H1 (cell line): ENCODE measurements around the gene LARP6. TPM values are rescaled to one million over a fixed set of nuclear protein-coding genes. Genes with fewer than 3 reads are reported as not detected.

Experiments
- ASH2L ChIP-seq: fragments of 200-600, 300-600 bp; sonication (generic); IDR thresholded peaks from one replicate; pipeline ENCODE4 v1.7.1; 2017; ENCODE audit warnings: low read length
- CBX5 ChIP-seq: fragments of 300-800, 300-1000 bp; sonication (generic); IDR thresholded peaks from 2 replicates; pipeline ENCODE4 v1.7.1; 2016; ENCODE audit warnings: antibody characterized with exemption, low read length, low read depth
- CHD1 ChIP-seq: IDR thresholded peaks from 2 replicates; pipeline ENCODE4 v1.6.1; 2012; ENCODE audit warnings: low read depth, low read length, improper control_type of control experiment
- HDAC2 ChIP-seq, 2 experiments: fragments of 300-600 bp in 1 of 2; sonication (generic) in 1 of 2; IDR thresholded peaks; 2 replicates each; pipeline ENCODE4 v1.6.1; 2011 to 2012; ENCODE audit warnings: low read depth in 2 of 2, low read length in 2 of 2, mild to moderate bottlenecking in 2 of 2, moderate library complexity in 2 of 2, borderline replicate concordance in 1 of 2, inconsistent platforms in 1 of 2
- RFX5 ChIP-seq: IDR thresholded peaks from 2 replicates; pipeline ENCODE4 v1.6.1; 2011; ENCODE audit warnings: low read depth, low read length, improper control_type of control experiment, borderline replicate concordance
- polyA plus RNA-seq, 7 experiments: library from polyadenylated mRNA; depleted of rRNA in 3 of 7; stranded (reverse) in 5 of 7; unstranded in 2 of 7; fragments of >200 nt in 5 of 7; fragments of 200-250 nt in 2 of 7; gene quantifications; 1 replicate in 5 of 7; 2 replicates in 1 of 7; 4 replicates in 1 of 7; pipeline versions ENCODE4 v1.2.1 to v1.2.3, GENCODE V29; 2011 to 2013; ENCODE audit warnings: missing spikeins in 2 of 7, mixed read lengths in 2 of 7
- total RNA-seq: library from RNA; stranded (reverse); fragmentation: NEBNext Ultra II Directional; extraction: Animal tissue kit (Norgen Biotek cat#: 25700); gene quantifications from 2 replicates; pipeline ENCODE4 v1.2.1, GENCODE V29; 2021

The LARP6 gene
- total and polyA plus RNA-seq, 2 of the 8 experiments (the other 6 are each of a cell fraction or from before 2014, with no cell fraction given): 21.0 to 24.7 TPM

GRCh38 chr15:70799667-70800450 lies 54.1 kb downstream of the LARP6 start (continued):
- TF ChIP-seq HDAC2 (IDR thresholded peaks at IDR 0.05; ENCODE audit: borderline replicate concordance in 1 of 2, low read depth in 2 of 2, low read length in 2 of 2) (no peak), CBX5 (no peak), ASH2L (no peak), CHD1 (no peak), RFX5 (no peak)
